HG03571 (cell line): ENCODE data around the gene CSNK2B.

Experiments
- ATAC-seq: cut with Tn5 transposase; IDR thresholded peaks from one replicate; pipeline ENCODE4 v1.9.1; 2021; ENCODE audit not compliant: unreplicated experiment

The CSNK2B gene

GRCh38 chr6:31710523-31711219 lies 44.8 kb downstream of the CSNK2B start:
- no peak for ATAC-seq

GRCh38 chr6:31711233-31711632 lies 45.4 kb downstream of the CSNK2B start:
- ATAC-seq = no peak

GRCh38 chr6:31712296-31712695 lies 46.4 kb downstream of the CSNK2B start:
- ATAC-seq = no peak

- no peak for ATAC-seq
Observed at GRCh38 chr6:31713465-31713864, 47.6 kb downstream of the CSNK2B start.

GRCh38 chr6:31713991-31714684 lies 48.3 kb downstream of the CSNK2B start:
- ATAC-seq = no peak

GRCh38 chr6:31715022-31715958 lies 49.4 kb downstream of the CSNK2B start, which contains the start of gene LY6G6D:
TSS of gene LY6G6D (plus strand) at chr6:31715348. CDS start at chr6:31715356, 8 bp downstream.
- ATAC-seq = no peak

GRCh38 chr6:31717499-31718222 lies 51.8 kb downstream of the CSNK2B start:
- no peak for ATAC-seq

GRCh38 chr6:31718265-31718664 lies 52.4 kb downstream of the CSNK2B start:
- ATAC-seq = no peak

- no peak for ATAC-seq
Observed at GRCh38 chr6:31719001-31719400, 53.1 kb downstream of the CSNK2B start.
